HEK293T (cell line): ENCODE data around the gene MYO5B.

Source experiments
- CTCF ChIA-PET: fragments of 350-600 bp; formaldehyde crosslinking; extraction: SDS; loops from one replicate; lab custom pipeline; 2021; ENCODE audit warnings: antibody characterized with exemption, inconsistent platforms; lab: Yijun Ruan, JAX
- POLR2A ChIA-PET: fragments of 350-600 bp; formaldehyde crosslinking; extraction: SDS; loops from one replicate; lab custom pipeline; 2020; ENCODE audit warnings: antibody characterized with exemption, inconsistent platforms; lab: Yijun Ruan, JAX
- DNase-seq: peaks from one replicate; pipeline ENCODE4 v3.0.0; 2012; ENCODE audit warnings: mixed read lengths; ENCODE audit errors: extremely low spot score
- ARNT ChIP-seq: fragments of 450-650 bp; IDR thresholded peaks from 2 replicates; pipeline ENCODE4 v1.6.1; 2017; ENCODE audit warnings: mild to moderate bottlenecking
- BHLHE40 ChIP-seq: fragments of 450-650 bp; IDR thresholded peaks from 2 replicates; pipeline ENCODE4 v1.6.1; 2016; ENCODE audit warnings: mild to moderate bottlenecking, moderate library complexity, borderline replicate concordance
- CTBP1 ChIP-seq: fragments of 450-650 bp; IDR thresholded peaks from 2 replicates; pipeline ENCODE4 v1.6.1; 2016; ENCODE audit warnings: borderline replicate concordance
- ELF4 ChIP-seq: fragments of 450-650 bp; IDR thresholded peaks from 2 replicates; pipeline ENCODE4 v1.6.1; 2017; ENCODE audit warnings: antibody characterized with exemption
- FOXA1 ChIP-seq: fragments of 450-650 bp; IDR thresholded peaks from 2 replicates; pipeline ENCODE4 v1.6.1; 2016; ENCODE audit warnings: mild to moderate bottlenecking
- FOXK2 ChIP-seq: fragments of 450-650 bp; IDR thresholded peaks from 2 replicates; pipeline ENCODE4 v1.6.1; 2016; ENCODE audit warnings: mild to moderate bottlenecking
- FOXM1 ChIP-seq: fragments of 450-650 bp; IDR thresholded peaks from 2 replicates; pipeline ENCODE4 v1.6.1; 2017; ENCODE audit warnings: mild to moderate bottlenecking, borderline replicate concordance
- HDGF ChIP-seq: fragments of 450-650 bp; IDR thresholded peaks from 2 replicates; pipeline ENCODE4 v1.6.1; 2017; ENCODE audit warnings: antibody characterized with exemption, borderline replicate concordance
- L3MBTL2 ChIP-seq: fragments of 450-650 bp; conservative IDR thresholded peaks from 2 replicates; pipeline ENCODE4 v1.6.1; 2016; ENCODE audit warnings: mild to moderate bottlenecking
- LEF1 ChIP-seq: fragments of 450-650 bp; IDR thresholded peaks from 2 replicates; pipeline ENCODE4 v1.6.1; 2017; ENCODE audit warnings: mild to moderate bottlenecking, borderline replicate concordance
- NFRKB ChIP-seq: fragments of 450-650 bp; IDR thresholded peaks from 2 replicates; pipeline ENCODE4 v1.6.1; 2016; ENCODE audit warnings: mild to moderate bottlenecking, moderate library complexity
- PKNOX1 ChIP-seq: fragments of 450-650 bp; IDR thresholded peaks from 2 replicates; pipeline ENCODE4 v1.6.1; 2016
- SP1 ChIP-seq: fragments of 450-650 bp; IDR thresholded peaks from 2 replicates; pipeline ENCODE4 v1.6.1; 2017
- SUZ12 ChIP-seq: fragments of 450-650 bp; IDR thresholded peaks from 2 replicates; pipeline ENCODE4 v1.6.1; 2016; ENCODE audit warnings: mild to moderate bottlenecking
- TARDBP ChIP-seq: fragments of 450-650 bp; IDR thresholded peaks from 2 replicates; pipeline ENCODE4 v1.6.1; 2016
- ZNF384 ChIP-seq: fragments of 450-650 bp; IDR thresholded peaks from 2 replicates; pipeline ENCODE4 v1.6.1; 2016

The MYO5B gene

GRCh38 chr18:49931179-49931578, 263.8 kb downstream of the MYO5B start:
- ChIA-PET POLR2A (no interaction called here), CTCF (no interaction called here)
- TF ChIP-seq ZNF384 (no peak), BHLHE40 (no peak), NFRKB (no peak), PKNOX1 (no peak), SUZ12 (no peak)
- no peak for DNase-seq

GRCh38 chr18:49926106-49926745, 268.7 kb downstream of the MYO5B start:
- DNase-seq = no peak
- CTCF ChIA-PET = no interaction called here
- TF ChIP-seq ARNT (no peak), ELF4 (no peak), BHLHE40 (no peak), LEF1 (no peak), FOXA1 (no peak), SUZ12 (no peak), PKNOX1 (no peak), CTBP1 (no peak), SP1 (no peak), NFRKB (no peak), FOXK2 (no peak), FOXM1 (no peak), L3MBTL2 (no peak), TARDBP (no peak), HDGF (no peak), ZNF384 (no peak)
- POLR2A ChIA-PET = no interaction called here

- POLR2A ChIA-PET = no interaction called here
- TF ChIP-seq FOXM1 = no peak
- TF ChIP-seq ARNT = no peak
- TF ChIP-seq PKNOX1 = no peak
- TF ChIP-seq HDGF = no peak
- no peak for TF ChIP-seq BHLHE40
- no peak for TF ChIP-seq CTBP1
- TF ChIP-seq FOXK2 = no peak
- TF ChIP-seq NFRKB = no peak
- no peak for TF ChIP-seq SP1
- TF ChIP-seq LEF1 = no peak
- no peak for TF ChIP-seq ZNF384
- CTCF ChIA-PET = no interaction called here
- no peak for DNase-seq
Measured at GRCh38 chr18:49924293-49924983, 270.5 kb downstream of the MYO5B start.

- ChIA-PET CTCF (interaction anchor here (0.5 kb wide), 1 partner anchor 75 kb away, joined by 3 read pairs; no protein-coding TSS in a partner anchor), POLR2A (no interaction called here)
- no peak for DNase-seq
- TF ChIP-seq NFRKB = no peak
- TF ChIP-seq HDGF = no peak
- no peak for TF ChIP-seq SP1
- TF ChIP-seq FOXM1 = no peak
- no peak for TF ChIP-seq ELF4
- no peak for TF ChIP-seq LEF1
- no peak for TF ChIP-seq ZNF384
Measured at GRCh38 chr18:49922228-49922627, 272.7 kb downstream of the MYO5B start.

- CTCF ChIA-PET = no interaction called here
- no peak for DNase-seq
- TF ChIP-seq NFRKB (no peak), BHLHE40 (no peak), SUZ12 (no peak), HDGF (no peak), FOXA1 (no peak), LEF1 (no peak), ZNF384 (no peak), ELF4 (no peak), PKNOX1 (no peak), FOXM1 (no peak), ARNT (no peak), CTBP1 (no peak), TARDBP (no peak), SP1 (no peak), FOXK2 (no peak), L3MBTL2 (no peak)
- POLR2A ChIA-PET = no interaction called here
Measured at GRCh38 chr18:49921318-49921985, 273.5 kb downstream of the MYO5B start.

- no peak for DNase-seq
- no peak for TF ChIP-seq BHLHE40
- TF ChIP-seq SP1 = no peak
- TF ChIP-seq ELF4 = no peak
- no peak for TF ChIP-seq SUZ12
- TF ChIP-seq FOXM1 = no peak
- ChIA-PET POLR2A (no interaction called here), CTCF (no interaction called here)
Measured at GRCh38 chr18:49920731-49921130, 274.2 kb downstream of the MYO5B start.
